DOHH2 (cell line): ENCODE data around the gene SPINK8.

Source experiments
- EZH2phosphoT487 ChIP-seq: fragments of 200-600 bp; sonication (generic); IDR thresholded peaks from 2 replicates; pipeline ENCODE4 v1.6.1; 2017; ENCODE audit warnings: borderline replicate concordance, mild to moderate bottlenecking, antibody characterized with exemption, low read length, moderate library complexity, mixed read lengths
- TF ChIP-seq, protein P1 (sequence below): fragments of 200-600 bp; sonication (generic); IDR thresholded peaks from one replicate; pipeline ENCODE4 v1.5.1; 2014; ENCODE audit warnings: antibody characterized with exemption, mild to moderate bottlenecking, low read depth, low read length; ENCODE audit not compliant: poor library complexity, severe bottlenecking

DNA sequence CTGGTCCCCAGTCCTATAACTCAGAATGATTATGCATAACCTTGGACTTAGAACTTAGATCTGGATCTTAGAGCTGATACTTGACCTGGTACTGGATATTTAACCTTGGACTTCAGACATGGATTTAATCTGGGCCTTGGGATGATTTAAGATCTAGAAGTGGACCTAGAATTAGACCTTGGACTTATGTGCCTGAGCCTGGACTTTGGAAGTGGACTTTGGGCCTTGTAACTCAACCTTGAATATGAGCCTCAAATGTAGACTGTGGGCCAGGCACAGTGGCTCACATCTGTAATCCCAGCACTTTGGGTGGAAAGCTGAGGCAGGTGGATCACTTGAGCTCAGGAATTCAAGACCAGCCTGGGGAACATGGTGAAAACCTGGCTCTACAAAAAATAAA, 46.4 kb downstream of the SPINK8 start:
- TF ChIP-seq, protein P1, sequence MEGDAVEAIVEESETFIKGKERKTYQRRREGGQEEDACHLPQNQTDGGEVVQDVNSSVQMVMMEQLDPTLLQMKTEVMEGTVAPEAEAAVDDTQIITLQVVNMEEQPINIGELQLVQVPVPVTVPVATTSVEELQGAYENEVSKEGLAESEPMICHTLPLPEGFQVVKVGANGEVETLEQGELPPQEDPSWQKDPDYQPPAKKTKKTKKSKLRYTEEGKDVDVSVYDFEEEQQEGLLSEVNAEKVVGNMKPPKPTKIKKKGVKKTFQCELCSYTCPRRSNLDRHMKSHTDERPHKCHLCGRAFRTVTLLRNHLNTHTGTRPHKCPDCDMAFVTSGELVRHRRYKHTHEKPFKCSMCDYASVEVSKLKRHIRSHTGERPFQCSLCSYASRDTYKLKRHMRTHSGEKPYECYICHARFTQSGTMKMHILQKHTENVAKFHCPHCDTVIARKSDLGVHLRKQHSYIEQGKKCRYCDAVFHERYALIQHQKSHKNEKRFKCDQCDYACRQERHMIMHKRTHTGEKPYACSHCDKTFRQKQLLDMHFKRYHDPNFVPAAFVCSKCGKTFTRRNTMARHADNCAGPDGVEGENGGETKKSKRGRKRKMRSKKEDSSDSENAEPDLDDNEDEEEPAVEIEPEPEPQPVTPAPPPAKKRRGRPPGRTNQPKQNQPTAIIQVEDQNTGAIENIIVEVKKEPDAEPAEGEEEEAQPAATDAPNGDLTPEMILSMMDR: no peak
- no peak for TF ChIP-seq EZH2phosphoT487
